Measurements from ENCODE around the gene KCTD17. TPM values are rescaled to one million over a fixed set of nuclear protein-coding genes. Genes with fewer than 3 reads are reported as not detected.

KCTD17 gene
- total RNA-seq, 1 experiment from 2014 or later, result 11.7 TPM

Other genes starting within 250 kb of the KCTD17 start
- not detected in 2 replicates for gene PVALB, start 234.7 kb upstream of the KCTD17 start, total RNA-seq (2022)
- not detected in 2 replicates for gene NCF4, start 190.7 kb upstream of the KCTD17 start, total RNA-seq (2022)
- not detected in 2 replicates for gene CSF2RB, start 138.1 kb upstream of the KCTD17 start, total RNA-seq (2022)
- gene TST, start 32.3 kb upstream of the KCTD17 start, total RNA-seq (2022), result 16.2 and 16.4 TPM in 2 replicates
- 40.7 and 51.2 TPM in 2 replicates for gene MPST, start 32.0 kb upstream of the KCTD17 start, total RNA-seq (2022)
- not detected in 2 replicates for gene TMPRSS6, start 58.0 kb downstream of the KCTD17 start, total RNA-seq (2022)
- gene IL2RB, start 98.2 kb downstream of the KCTD17 start, total RNA-seq (2022), result not detected in 2 replicates
- 6.6 and 11.6 TPM in 2 replicates for gene C1QTNF6, start 136.5 kb downstream of the KCTD17 start, total RNA-seq (2022)
- gene SSTR3, start 160.7 kb downstream of the KCTD17 start, total RNA-seq (2022), result not detected in 2 replicates
- gene RAC2, start 192.5 kb downstream of the KCTD17 start, total RNA-seq (2022), result 42.4 and 52.6 TPM in 2 replicates
- gene CYTH4, start 230.8 kb downstream of the KCTD17 start, total RNA-seq (2022), result 0.22 TPM in 1 of 2 replicates, not detected in the other